Measurements from ENCODE around the gene FDX2. TPM values are rescaled to one million over a fixed set of nuclear protein-coding genes. Genes with fewer than 3 reads are reported as not detected.
A peak's percentile ranks its signal among the peaks of the same experiment; 100 is the strongest.
"Not testable (repeated sequence)": the region's sequence is repeated elsewhere in the genome, so short reads cannot be mapped to it uniquely, and the experiment has no call there.

The FDX2 gene
- total RNA-seq, 1 experiment from 2014 or later: 79.5 TPM

- ChIA-PET POLR2A (ENCODE audit: unreplicated experiment) (no interaction called here), CTCF (interaction anchor here (0.6 kb wide), 1 partner anchor 106 kb away, joined by 3 read pairs; no protein-coding TSS in a partner anchor)
- Histone ChIP-seq H3K9me3 (ENCODE audit: low read length) (no peaks in the 10 kb centered on the region), H3K9me2 (replicated peaks; ENCODE audit: low read length) (no peaks in the 10 kb centered on the region), H3K4me1 (ENCODE audit: insufficient read depth, low read length) (peaks cover 7% of the 10 kb centered on the region), H3F3A (ENCODE audit: low read length, unreplicated experiment) (no peaks in the 10 kb centered on the region), H4K20me1 (ENCODE audit: low read length) (no peaks in the 10 kb centered on the region), H3K27me3 (ENCODE audit: low read length) (no peaks in the 10 kb centered on the region), H2AFZ (ENCODE audit: low read length) (no peak overlapping the region), H3K79me2 (ENCODE audit: low read length) (no peaks in the 10 kb centered on the region), H3K36me3 (ENCODE audit: low read depth, low read length) (0 out of 2 replicates have a peak, but pooled peaks cover 3% of the 10 kb centered on the region), H3K9ac (ENCODE audit: low read length) (no peak overlapping the region), H3K27ac (ENCODE audit: low read length) (no peak overlapping the region), H3K4me3 (ENCODE audit: low read length) (no peak overlapping the region), H3K4me2 (ENCODE audit: low read length) (peak overlapping the region; percentile 31)
- no peak for TF ChIP-seq CTCF (conservative IDR thresholded peaks at IDR 0.05; ENCODE audit: low read depth, low read length)
- no peak for TF ChIP-seq EZH2 (IDR thresholded peaks at IDR 0.05; ENCODE audit: low read length, unreplicated experiment)
- TF ChIP-seq EZH2phosphoT487 (IDR thresholded peaks at IDR 0.05; ENCODE audit: borderline replicate concordance, low read length): no peak
- DNase-seq (peak; percentile 59), ATAC-seq (peak; percentile 67)
- no TSS peak for BruUV-seq (replicated peaks)
- intact Hi-C loops (cut with micrococcal nuclease): no loop called here
Observed at GRCh38 chr19:10283301-10284064, 32.3 kb downstream of the FDX2 start.

DNA sequence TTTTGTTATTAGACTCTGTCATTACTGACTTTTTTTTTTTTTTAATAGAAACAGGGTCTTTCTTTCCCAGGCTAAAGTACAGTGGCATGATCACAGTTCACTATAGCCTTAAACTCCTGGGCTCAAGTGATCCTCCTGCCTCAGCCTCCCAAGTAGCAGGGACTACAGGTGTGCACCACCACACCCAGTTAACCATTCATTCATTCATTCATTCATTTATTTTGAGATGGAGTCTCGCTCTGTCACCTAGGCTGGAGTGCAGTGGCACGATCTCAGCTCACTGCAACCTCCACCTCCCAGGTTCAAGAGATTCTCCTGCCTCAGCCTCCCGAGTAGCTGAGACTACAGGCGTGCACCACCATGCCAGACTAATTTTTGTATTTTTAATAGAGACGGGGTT lies 33.8 kb downstream of the FDX2 start:
- CTCF ChIA-PET; H3K4me2 ChIP-seq (ENCODE audit: low read length); intact Hi-C loops (cut with micrococcal nuclease): not testable (repeated sequence)

GRCh38 chr19:10279737-10280442 lies 35.9 kb downstream of the FDX2 start:
- ChIA-PET CTCF (interaction anchor here (0.5 to 0.9 kb wide), 2 partner anchors 10 to 21 kb away, joined by 3 to 4 read pairs; no protein-coding TSS in a partner anchor), POLR2A (ENCODE audit: unreplicated experiment) (interaction anchor here (0.7 kb wide), 1 partner anchor 10 kb away, joined by 3 read pairs; no protein-coding TSS in a partner anchor)
- intact Hi-C loops (cut with micrococcal nuclease): no loop called here
- H3K9me3 ChIP-seq (ENCODE audit: low read length): no peaks in the 10 kb centered on the region
- H4K20me1 ChIP-seq (ENCODE audit: low read length): no peaks in the 10 kb centered on the region
- H3K4me1 ChIP-seq (ENCODE audit: insufficient read depth, low read length): peaks cover 7% of the 10 kb centered on the region
- BruUV-seq (replicated peaks): no TSS peak
- no peak for ATAC-seq
- H2AFZ ChIP-seq (ENCODE audit: low read length): no peak overlapping the region
- no peaks in the 10 kb centered on the region for H3K27me3 ChIP-seq (ENCODE audit: low read length)
- H3K9me2 ChIP-seq (replicated peaks; ENCODE audit: low read length): no peaks in the 10 kb centered on the region
- no peak for DNase-seq
- H3K36me3 ChIP-seq (ENCODE audit: low read depth, low read length): no peaks in the 10 kb centered on the region
- H3F3A ChIP-seq (ENCODE audit: low read length, unreplicated experiment): no peaks in the 10 kb centered on the region
- no peaks in the 10 kb centered on the region for H3K79me2 ChIP-seq (ENCODE audit: low read length)
- no peak overlapping the region for H3K27ac ChIP-seq (ENCODE audit: low read length)
- no peak for TF ChIP-seq CTCF (conservative IDR thresholded peaks at IDR 0.05; ENCODE audit: low read depth, low read length)
- no peak for TF ChIP-seq EZH2 (IDR thresholded peaks at IDR 0.05; ENCODE audit: low read length, unreplicated experiment)
- no peak for TF ChIP-seq EZH2phosphoT487 (IDR thresholded peaks at IDR 0.05; ENCODE audit: borderline replicate concordance, low read length)
- H3K4me2 ChIP-seq (ENCODE audit: low read length): no peak overlapping the region
- no peak overlapping the region for H3K4me3 ChIP-seq (ENCODE audit: low read length)
- no peak overlapping the region for H3K9ac ChIP-seq (ENCODE audit: low read length)

More for the DNA sequence above, 33.8 kb downstream of the FDX2 start:
- H4K20me1 ChIP-seq (ENCODE audit: low read length); H3K36me3 ChIP-seq (ENCODE audit: low read depth, low read length); H3K27me3 ChIP-seq (ENCODE audit: low read length); BruUV-seq (replicated peaks); ATAC-seq; H3K9me3 ChIP-seq (ENCODE audit: low read length); H3K9me2 ChIP-seq (replicated peaks; ENCODE audit: low read length); H3K79me2 ChIP-seq (ENCODE audit: low read length); H3K9ac ChIP-seq (ENCODE audit: low read length); H3K4me1 ChIP-seq (ENCODE audit: insufficient read depth, low read length); H2AFZ ChIP-seq (ENCODE audit: low read length); H3K27ac ChIP-seq (ENCODE audit: low read length); H3K4me3 ChIP-seq (ENCODE audit: low read length); H3F3A ChIP-seq (ENCODE audit: low read length, unreplicated experiment); DNase-seq; POLR2A ChIA-PET (ENCODE audit: unreplicated experiment): not testable (repeated sequence)
